ENCODE data around the gene NME3. TPM values are rescaled to one million over a fixed set of nuclear protein-coding genes. Genes with fewer than 3 reads are reported as not detected.

The NME3 gene
- total and polyA plus RNA-seq, 9 of the 15 experiments (the other 6 are each of a cell fraction or from before 2014, with no cell fraction given) = 0.68 to 76.3 (median 11.5) TPM

GRCh38 chr16:1782408-1783264 lies 11.3 kb upstream of the NME3 start, which contains the start of the genes NUBP2 and SPSB3 (continued):
- TF ChIP-seq HES1 (IDR thresholded peaks at IDR 0.05; ENCODE audit: low read depth) (no peak), ETS1 (conservative IDR thresholded peaks at IDR 0.05; ENCODE audit: control insufficient read depth, low read depth, low read length) (peak; percentile 77), PURB (CRISPR knock-in tag; IDR thresholded peaks at IDR 0.05; ENCODE audit: low read depth) (no peak), E2F3 (CRISPR knock-in tag; IDR thresholded peaks at IDR 0.05) (peak; percentile 82), NRF1 (conservative IDR thresholded peaks at IDR 0.05 in 1 of 2, IDR thresholded peaks at IDR 0.05 in 1 of 2) (peak; percentile 83 to 87), MNT (conservative IDR thresholded peaks at IDR 0.05) (peak; percentile 95 to 97), BRD9 (IDR thresholded peaks at IDR 0.05; ENCODE audit: low read depth, partially characterized antibody) (no peak), CBFA2T3 (IDR thresholded peaks at IDR 0.05) (no peak), TAF1 (IDR thresholded peaks at IDR 0.05; ENCODE audit: control insufficient read depth, extremely low read depth, insufficient read depth, low read length, severe bottlenecking) (peak; percentile 53), CBFB (CRISPR knock-in tag; IDR thresholded peaks at IDR 0.05) (no peak), ZNF609 (CRISPR knock-in tag; IDR thresholded peaks at IDR 0.05; ENCODE audit: borderline replicate concordance) (no peak), NR0B1 (IDR thresholded peaks at IDR 0.05; ENCODE audit: partially characterized antibody) (no peak), USF1 (CRISPR knock-in tag; IDR thresholded peaks at IDR 0.05) (0 out of 2 replicates have a peak, but pooled peaks have one; percentile 18), HMG20A (CRISPR knock-in tag; conservative IDR thresholded peaks at IDR 0.05) (no peak)
